Placental epithelial cell (primary cell): ENCODE results near the gene SPO11. TPM values are rescaled to one million over a fixed set of nuclear protein-coding genes. Genes with fewer than 3 reads are reported as not detected.

Experiments
- small RNA-seq: library from RNA; depleted of rRNA; stranded (forward); fragments of <200 nt; gene quantifications from one replicate; pipeline ENCODE3, GENCODE V24; 2012
- total RNA-seq: library from RNA; depleted of rRNA; stranded (reverse); fragments of >200 nt; gene quantifications from 2 replicates; pipeline ENCODE4 v1.2.3, GENCODE V29; 2012

SPO11 gene
- not detected in 2 replicates for total RNA-seq

GRCh38 chr20:57329608-57330221, at the start of gene SPO11:
SPO11 (plus strand) TSS chr20:57329803; CDS start chr20:57329868, 65 bp downstream.

GRCh38 chr20:57351042-57351783, 21.6 kb downstream of the SPO11 start, which contains the start of gene RAE1:
RAE1 (plus strand) TSS chr20:57351255; CDS start chr20:57354039, 2,784 bp downstream.

GRCh38 chr20:57390604-57391438, 61.2 kb downstream of the SPO11 start, which contains the start of gene RBM38:
RBM38 (plus strand) TSS chr20:57391396; CDS start chr20:57391582, 186 bp downstream.

Small RNA genes within 50 kb of the gene (small RNA-seq; reads per million reads assigned to genes)
- gene MIR4325 (not detected), gene RF00019 (not detected), gene RPL39P39 (not detected)

Other genes starting within 250 kb of the SPO11 start
- gene BMP7, start 63.2 kb upstream of the SPO11 start, total RNA-seq, result 0.11 TPM in 1 of 2 replicates, not detected in the other
- gene RAE1, start 21.5 kb downstream of the SPO11 start, total RNA-seq, result 25.1 and 29.2 TPM in 2 replicates
- gene RBM38, start 61.6 kb downstream of the SPO11 start, total RNA-seq, result 3.5 and 6.4 TPM in 2 replicates
- gene CTCFL, start 195.3 kb downstream of the SPO11 start, total RNA-seq, result under 0.01 TPM in 1 of 2 replicates, not detected in the other
- not detected in 2 replicates for gene PCK1, start 231.3 kb downstream of the SPO11 start, total RNA-seq